Prostate gland (tissue), 2 donors: Measurements from ENCODE around the gene CASP10.

Experiments used
- POLR2A ChIP-seq: fragments of 450-650 bp; IDR thresholded peaks from one replicate; pipeline ENCODE4 v1.6.1; 2016; ENCODE audit warnings: antibody characterized with exemption, mild to moderate bottlenecking
- POLR2AphosphoS5 ChIP-seq: sonication (generic); formaldehyde crosslinking; IDR thresholded peaks from one replicate; pipeline ENCODE4 v1.6.1; 2017; ENCODE audit warnings: antibody characterized with exemption
- TF ChIP-seq, protein P1 (sequence below), 4 experiments: fragments of 200-600 bp in 2 of 4; fragments of 450-650 bp in 2 of 4; sonication (generic) in 2 of 4; IDR thresholded peaks; 1 replicate in 3 of 4; 2 replicates in 1 of 4; pipeline ENCODE4 v1.5.1; 2016 to 2019; ENCODE audit warnings: antibody characterized with exemption in 4 of 4, mild to moderate bottlenecking in 2 of 4, moderate library complexity in 2 of 4

DNA sequence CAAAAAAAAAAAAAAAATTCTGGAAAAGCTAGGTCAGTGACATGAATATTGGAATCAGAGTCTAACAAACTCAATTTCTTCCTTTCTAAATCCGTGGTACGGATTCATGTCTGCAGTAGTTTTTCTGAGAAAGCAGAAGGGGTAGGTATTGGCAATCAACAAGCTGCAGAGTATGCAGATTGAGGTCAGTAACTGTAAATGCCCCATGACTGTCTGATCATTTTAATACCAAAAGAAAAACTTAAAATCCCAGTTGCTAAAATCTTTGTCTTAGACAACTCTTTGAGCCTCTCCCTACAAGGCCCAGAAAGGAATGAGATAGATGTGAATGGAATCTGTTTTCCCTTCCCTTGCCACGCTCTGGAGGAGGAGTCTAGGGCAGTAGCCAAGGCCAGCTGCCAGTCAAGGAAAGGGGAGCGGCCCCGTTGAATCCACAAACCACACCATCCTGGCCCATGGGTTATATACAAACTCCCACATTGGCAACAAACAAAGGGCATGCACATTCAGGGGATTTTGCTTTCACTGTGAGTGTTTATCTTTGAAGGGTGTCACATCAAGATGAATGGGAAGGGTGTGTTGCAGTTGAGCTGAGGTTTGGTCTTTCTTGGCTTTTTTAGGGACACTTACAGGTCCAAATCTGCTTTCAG, 71.3 kb downstream of the CASP10 start:
- TF ChIP-seq, protein P1, sequence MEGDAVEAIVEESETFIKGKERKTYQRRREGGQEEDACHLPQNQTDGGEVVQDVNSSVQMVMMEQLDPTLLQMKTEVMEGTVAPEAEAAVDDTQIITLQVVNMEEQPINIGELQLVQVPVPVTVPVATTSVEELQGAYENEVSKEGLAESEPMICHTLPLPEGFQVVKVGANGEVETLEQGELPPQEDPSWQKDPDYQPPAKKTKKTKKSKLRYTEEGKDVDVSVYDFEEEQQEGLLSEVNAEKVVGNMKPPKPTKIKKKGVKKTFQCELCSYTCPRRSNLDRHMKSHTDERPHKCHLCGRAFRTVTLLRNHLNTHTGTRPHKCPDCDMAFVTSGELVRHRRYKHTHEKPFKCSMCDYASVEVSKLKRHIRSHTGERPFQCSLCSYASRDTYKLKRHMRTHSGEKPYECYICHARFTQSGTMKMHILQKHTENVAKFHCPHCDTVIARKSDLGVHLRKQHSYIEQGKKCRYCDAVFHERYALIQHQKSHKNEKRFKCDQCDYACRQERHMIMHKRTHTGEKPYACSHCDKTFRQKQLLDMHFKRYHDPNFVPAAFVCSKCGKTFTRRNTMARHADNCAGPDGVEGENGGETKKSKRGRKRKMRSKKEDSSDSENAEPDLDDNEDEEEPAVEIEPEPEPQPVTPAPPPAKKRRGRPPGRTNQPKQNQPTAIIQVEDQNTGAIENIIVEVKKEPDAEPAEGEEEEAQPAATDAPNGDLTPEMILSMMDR (IDR thresholded peaks at IDR 0.05): no peak
- TF ChIP-seq POLR2A (no peak), POLR2AphosphoS5 (no peak)
